HG03060 (cell line): ENCODE measurements around the gene NRXN3.
"Not testable (repeated sequence)": the region's sequence is repeated elsewhere in the genome, so short reads cannot be mapped to it uniquely, and the experiment has no call there.

Experiments
- ATAC-seq: cut with Tn5 transposase; IDR thresholded peaks from one replicate; pipeline ENCODE4 v1.9.1; 2021; ENCODE audit warnings: low read depth, moderate number of reproducible peaks; ENCODE audit not compliant: unreplicated experiment

Gene NRXN3

GRCh38 chr14:78968265-78968664 lies 798.1 kb downstream of the NRXN3 start:
- ATAC-seq = no peak

DNA sequence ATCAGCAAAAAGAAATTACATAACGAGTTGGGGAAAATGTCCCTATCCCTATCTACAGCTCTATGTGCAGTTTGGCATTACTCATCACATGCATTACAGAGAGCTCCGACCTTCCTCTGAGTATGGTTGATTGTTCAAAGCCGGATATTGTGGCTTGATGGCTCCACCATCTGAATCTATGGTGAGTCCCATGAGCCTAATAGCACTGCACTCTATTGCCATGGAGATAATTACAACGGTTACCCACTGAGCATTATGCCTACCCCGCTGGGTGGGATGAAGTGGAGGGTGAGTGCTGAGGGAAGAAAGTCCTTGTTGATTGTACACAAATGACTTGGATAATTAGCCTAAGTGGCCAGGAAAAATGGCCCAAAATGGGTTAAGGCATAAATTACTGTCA lies 800.5 kb downstream of the NRXN3 start:
- no peak for ATAC-seq

- ATAC-seq = no peak
These were observed 802.3 kb downstream of the NRXN3 start for GRCh38 chr14:78972440-78972839.

DNA sequence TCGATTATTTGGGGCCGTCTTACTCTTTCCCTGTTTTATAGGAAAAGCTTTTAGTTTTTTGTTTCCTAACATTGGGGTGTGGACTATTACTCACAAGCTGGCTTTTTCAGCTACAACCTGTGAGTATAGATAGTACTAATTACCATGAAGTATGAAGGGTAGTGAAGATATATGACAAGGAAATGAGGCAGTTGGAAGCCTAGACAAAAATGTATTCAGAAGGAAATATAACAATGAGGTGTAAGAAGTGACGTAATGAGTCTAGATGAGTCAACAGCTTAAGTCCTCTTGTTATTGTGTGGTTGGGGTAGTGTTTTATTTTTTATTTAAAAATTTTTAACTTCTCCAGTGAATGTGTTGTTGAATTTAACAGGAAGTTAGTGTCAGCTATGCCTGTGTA lies 804.5 kb downstream of the NRXN3 start:
- no peak for ATAC-seq

- no peak for ATAC-seq
These were observed 805.6 kb downstream of the NRXN3 start for GRCh38 chr14:78975734-78976133.

- ATAC-seq = no peak
These were observed 808.7 kb downstream of the NRXN3 start for GRCh38 chr14:78978896-78979295.

DNA sequence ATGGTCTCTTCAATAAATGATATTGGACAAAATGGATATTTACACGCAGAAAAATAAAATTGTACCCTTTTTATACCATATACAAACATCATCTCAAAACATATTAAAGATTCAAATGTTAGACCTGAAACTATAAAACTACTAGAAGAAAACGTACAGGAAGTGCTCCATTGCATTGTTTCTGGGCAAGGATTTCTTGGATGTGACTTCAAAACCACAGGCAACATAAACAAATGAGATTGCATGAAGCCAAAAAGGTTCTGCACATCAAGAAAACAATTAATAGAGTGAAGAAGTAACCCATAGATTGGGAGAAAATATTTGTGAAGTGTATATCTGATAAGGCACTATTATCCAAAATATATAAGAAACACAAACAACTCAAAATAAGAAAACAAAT lies 812.4 kb downstream of the NRXN3 start:
- ATAC-seq = no peak

DNA sequence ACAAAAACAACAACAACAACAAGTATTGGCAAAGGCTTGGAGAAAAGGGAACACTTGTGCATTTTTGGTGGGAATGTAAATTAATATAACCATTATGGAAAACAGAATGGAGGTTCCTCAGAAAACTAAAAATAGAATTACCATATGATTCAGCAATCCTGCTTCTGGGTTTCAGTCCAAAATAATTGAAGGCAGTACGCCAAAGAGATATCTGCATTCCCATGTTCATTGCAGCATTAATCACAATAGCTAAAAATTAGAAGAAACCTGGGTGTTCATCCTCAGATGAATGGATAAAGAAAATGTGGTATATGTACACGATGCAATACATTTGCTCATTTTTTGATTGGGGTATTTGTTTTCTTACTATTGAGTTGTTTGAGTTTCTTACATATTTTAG lies 813.0 kb downstream of the NRXN3 start:
- ATAC-seq = no peak

DNA sequence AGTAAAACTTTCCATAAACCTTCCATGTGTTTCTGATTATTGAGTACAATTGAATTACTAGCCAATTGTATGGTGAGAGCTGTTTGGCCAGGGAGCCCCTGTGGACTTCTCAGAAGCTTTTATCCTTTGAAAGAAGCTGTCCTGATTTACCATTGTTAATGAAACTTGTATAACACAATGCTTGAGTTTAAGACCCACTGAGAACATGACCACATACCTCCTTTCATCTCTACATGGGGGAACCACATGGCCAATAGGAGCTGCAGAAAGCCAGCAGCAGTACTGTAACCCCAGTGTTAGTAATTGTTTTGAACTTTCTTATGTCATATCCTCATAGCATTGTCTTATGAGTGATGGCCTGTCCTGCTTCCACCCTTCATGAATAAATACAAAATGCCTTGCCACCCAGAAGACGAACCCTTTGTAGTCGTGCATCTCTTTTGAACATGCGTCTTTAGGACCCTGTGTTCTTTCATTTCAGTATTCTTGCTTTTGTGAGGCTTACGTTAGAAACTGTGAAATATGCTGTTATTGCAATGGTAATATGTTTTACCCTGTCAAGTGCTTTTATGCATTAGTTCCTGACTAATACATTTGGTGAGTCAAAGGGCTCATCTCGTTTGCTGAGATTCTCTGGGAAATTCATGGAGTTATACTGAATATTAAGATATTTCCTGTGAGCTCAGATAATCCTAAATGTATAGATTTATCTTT lies 815.7 kb downstream of the NRXN3 start:
- no peak for ATAC-seq

DNA sequence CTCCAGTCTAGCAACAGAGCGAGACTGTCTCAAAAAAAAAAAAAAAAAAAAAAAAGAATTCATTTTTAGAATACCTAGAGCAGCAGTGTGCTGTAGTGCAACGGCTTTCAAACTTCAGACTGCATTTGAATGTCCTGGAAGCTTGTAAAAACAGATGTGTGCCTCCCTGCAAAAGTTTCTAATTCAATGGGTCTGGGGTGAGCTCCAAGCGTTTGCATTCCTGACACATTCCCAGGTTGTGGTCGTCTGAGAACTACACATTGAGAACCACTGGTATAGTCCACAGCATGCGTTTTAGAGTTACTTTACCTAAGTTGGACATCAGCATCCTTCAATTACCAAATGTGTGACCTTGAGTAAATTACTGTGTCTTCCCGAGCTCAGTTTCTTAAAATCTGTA lies 816.8 kb downstream of the NRXN3 start:
- no peak for ATAC-seq

DNA sequence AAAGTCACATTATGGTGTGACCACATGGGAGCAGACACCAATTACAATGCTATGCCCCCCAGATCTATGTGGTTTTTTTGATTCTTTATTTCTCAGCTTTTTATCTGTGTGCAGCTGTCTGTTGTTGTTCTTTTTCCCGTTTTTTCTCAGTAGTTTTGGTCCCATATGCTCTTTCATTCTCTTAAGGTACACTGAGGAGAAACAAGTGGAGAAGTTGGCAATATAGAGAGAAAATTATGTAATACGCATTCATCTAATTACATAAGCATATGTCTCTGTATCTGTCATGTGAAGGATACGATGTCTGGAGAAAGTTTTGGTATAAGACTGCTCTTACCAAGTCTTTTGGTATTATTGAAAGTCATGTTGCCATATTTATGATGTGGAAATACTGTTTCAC lies 819.0 kb downstream of the NRXN3 start:
- no peak for ATAC-seq

- no peak for ATAC-seq
These were observed 822.7 kb downstream of the NRXN3 start for GRCh38 chr14:78992867-78993266.

GRCh38 chr14:78997811-78998210 lies 827.6 kb downstream of the NRXN3 start:
- ATAC-seq = no peak

DNA sequence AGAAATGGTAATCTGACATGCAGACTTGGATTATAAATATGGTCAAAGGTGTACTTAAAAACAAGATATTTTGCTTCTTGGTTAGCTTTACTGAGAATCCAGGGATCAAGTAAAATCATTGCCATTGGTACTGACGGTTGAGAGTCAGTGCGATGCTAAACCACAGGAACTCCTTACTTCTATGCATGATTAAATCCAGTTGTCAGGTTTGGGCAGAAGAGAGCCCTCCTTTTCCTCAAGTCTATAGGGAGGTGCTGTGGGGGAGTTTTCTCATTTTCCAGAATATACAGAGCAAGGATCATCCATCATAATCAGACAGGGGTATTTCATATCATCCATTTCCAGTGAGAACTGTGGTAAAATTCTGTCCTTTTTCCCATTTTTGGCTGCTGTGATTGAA lies 839.1 kb downstream of the NRXN3 start:
- no peak for ATAC-seq

DNA sequence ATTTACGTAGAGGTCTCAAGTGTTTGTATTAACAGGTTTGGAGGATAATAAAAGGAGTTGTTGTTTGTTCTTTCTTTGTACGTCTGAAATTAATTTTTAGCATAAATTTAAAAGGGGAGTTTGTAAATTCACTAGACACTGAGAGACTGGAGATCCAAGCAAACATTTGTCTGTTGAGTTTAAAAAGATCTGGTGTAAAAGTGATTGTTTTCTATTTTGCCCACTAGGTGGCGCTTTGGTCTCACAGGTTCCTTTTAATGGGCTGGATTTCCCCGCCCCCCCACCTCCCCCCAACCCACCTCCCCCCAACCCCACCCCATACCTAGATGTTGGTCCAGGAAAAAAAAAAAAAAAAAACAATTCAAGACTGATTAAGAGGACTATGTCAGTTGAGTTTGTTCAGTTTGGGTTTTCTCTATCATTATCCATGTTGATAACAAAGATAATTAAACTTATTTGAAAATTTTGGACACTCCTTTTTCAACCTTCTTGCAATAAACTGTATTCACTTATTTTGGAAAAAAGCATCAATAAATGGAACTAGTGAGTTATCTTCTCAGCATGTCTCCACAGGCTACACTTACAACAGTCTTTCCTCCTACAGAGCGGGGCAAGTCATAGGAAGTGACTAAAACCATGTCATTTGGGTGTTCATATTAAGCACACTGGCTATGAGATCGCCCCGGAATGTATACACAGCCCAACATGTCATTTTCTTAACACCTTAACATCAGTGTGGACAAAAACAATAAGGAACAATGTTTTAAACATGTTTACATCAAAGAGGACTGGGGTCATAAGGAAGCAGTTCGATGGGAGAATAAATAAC lies 841.1 kb downstream of the NRXN3 start:
- ATAC-seq = no peak

DNA sequence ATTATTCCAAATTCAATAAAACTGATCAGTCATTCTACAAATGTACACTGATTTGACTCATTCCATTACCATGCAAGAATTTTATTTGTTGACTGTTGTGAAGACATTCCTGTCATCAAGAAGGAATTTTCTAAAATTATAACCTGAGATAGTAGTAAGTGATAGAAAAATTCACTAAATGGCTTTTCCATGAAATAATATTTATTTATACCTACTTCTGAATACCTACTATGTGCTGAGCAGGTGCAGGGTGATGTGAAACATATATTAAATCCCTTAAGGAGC lies 841.7 kb downstream of the NRXN3 start:
- ATAC-seq = no peak

DNA sequence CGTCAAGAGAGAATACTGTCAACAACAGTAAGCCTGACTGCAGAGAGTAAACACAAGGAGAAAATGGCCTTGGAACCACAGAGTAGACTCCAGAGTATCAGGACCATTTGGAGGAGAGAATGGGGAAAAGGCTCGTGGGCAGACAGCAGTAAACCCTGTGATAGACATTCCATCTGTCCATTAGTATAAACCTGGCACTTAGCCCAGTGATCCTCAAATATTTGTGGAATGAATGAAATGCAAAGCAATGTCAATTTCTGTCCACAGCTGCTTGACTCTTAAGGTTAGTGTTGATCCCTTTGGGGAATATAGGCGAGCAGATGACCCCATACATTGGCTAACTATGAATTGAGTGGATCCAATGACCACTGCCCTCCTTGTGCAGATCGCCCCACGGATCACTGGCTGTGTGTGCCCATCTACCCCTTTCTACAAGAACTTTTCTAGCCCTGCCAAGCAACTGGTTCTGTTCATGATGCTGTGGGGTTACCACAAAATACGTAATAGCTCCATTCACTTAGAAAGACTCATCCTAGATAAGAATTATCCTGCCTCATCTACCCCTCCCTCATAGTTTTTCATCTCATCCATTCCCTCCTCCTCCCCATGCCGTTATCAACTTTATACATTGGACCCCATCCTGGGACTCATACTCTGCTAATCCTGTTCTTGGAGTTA lies 846.8 kb downstream of the NRXN3 start:
- no peak for ATAC-seq

DNA sequence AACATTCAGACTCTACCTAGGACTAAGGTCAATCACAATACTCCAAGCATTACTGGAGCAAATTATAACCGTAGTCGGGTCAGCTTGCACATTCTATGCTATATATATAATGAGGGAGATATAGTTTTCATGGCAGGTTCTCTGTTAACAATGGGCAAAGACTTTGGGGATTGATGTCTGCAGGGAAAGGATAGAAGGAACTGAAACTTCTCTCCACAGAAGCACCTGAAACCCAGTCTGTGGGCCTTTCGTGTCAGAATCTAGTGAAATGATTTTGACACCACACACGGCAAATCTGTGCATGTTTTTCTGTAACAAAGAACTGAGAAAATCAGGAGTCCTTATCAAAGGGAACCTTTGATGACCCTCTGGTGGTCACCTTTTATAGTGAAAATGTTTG lies 847.4 kb downstream of the NRXN3 start:
- ATAC-seq = no peak

DNA sequence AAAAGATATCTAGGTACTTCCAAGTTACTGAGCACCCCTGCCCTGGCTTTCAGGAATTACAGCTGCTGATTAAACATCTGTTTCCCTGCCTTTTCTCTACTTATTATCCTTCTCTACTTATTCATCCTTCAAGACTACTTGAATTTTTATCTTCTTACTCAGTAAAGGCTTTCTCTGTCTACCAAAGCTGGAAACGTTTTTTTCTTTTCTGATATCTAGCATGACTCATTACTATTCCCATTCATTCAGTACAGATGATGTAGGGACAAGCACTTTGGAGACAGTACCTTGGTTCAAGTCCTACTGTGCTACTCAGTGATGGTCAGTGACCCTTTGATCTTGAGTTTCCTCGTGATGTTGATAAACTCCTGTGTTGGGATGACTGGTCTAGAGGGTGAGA lies 848.7 kb downstream of the NRXN3 start:
- no peak for ATAC-seq

DNA sequence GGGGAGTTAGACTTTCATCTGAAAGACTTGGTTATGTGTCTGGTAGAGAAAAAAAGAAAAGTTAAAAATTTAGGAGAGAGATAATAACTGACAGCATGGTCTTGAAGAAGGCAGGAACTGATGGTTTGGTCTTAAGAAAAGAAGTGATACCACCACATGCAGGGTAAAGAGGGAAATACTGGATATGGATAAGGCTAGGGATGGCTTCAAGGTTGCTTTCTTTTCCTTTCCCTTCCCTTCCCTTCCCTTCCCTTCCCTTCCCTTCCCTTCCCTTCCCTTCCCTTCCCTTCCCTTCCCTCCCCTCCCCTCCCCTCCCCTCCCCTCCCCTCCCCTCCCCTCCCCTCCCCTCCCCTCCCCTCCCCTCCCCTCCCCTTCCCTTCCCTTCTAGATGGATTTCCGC lies 849.7 kb downstream of the NRXN3 start:
- ATAC-seq = not testable (repeated sequence)

GRCh38 chr14:79021766-79022165 lies 851.6 kb downstream of the NRXN3 start:
- ATAC-seq = no peak

DNA sequence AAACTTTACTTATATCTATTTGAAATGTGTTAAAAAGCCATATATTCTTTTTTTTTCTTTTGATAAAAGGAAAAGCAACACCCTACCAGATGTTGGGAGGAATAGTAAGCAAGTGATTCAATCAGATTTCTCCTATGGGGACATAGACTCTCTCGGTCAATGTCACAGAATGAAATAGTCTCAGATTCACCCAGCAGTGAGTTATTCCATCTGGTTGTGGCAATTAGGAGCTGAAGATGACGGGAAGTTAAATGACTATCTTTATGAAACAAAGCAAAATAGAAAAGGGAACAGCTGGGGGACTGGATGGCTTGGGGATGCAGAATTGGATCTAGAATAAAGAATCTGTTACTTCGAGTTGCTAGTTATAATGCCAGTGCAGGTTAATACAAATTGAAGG lies 857.0 kb downstream of the NRXN3 start:
- no peak for ATAC-seq
